Middle frontal gyrus (tissue), 1 donor: ENCODE results near the gene SYNC.
A peak's percentile ranks its signal among the peaks of the same experiment; 100 is the strongest.
"Not testable (repeated sequence)": the region's sequence is repeated elsewhere in the genome, so short reads cannot be mapped to it uniquely, and the experiment has no call there.

ENCODE experiments used
- DNase-seq: peaks from one replicate; pipeline ENCODE4 v3.0.0-alpha.2; 2015; ENCODE audit warnings: low spot score; ENCODE audit errors: extremely low spot score

SYNC gene

GRCh38 chr1:32695098-32695904 lies 7.3 kb downstream of the SYNC start:
- no peak for DNase-seq

GRCh38 chr1:32693455-32694174 lies 9.0 kb downstream of the SYNC start:
- DNase-seq = no peak

GRCh38 chr1:32686387-32686786 lies 16.2 kb downstream of the SYNC start:
- DNase-seq = no peak

DNA sequence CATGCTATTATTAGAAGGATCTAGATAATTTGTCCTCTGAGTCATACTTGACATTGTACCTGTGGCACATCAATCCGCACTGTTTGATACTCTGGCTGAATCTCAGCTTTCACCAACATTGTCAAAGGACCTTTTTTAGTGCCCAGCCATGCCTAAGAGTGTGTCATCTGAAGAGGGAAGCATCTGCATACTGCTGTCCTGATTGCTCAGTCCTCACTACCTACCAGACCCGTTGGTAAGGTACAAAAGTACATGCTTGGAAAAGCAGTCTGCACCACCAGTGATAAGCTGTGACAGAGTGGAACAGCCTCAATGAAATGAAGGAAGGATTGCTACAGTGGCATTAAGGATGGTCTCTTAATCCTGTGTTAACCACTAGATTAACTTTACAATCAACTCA lies 17.1 kb downstream of the SYNC start:
- DNase-seq = no peak

GRCh38 chr1:32684167-32684811 lies 18.3 kb downstream of the SYNC start:
- DNase-seq = no peak

DNA sequence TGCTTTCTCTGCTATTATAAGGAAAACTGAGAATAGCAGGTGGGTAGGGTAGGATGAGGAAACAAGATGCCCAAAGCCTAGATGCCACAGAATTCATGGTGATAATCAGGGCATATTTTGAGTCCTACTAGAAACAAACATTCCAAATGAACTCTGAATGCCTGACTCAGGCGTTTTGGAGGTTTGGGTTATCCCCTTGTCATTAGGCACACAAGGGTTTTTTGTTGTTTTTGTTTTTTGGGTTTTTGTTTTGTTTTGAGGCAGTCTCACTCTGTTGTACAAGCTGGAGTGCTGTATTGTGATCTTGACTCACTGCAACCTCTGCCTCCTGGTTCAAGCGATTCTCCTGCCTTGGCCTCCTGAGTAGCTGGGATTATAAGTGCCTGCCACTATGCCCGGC lies 19.2 kb downstream of the SYNC start:
- no peak for DNase-seq

DNA sequence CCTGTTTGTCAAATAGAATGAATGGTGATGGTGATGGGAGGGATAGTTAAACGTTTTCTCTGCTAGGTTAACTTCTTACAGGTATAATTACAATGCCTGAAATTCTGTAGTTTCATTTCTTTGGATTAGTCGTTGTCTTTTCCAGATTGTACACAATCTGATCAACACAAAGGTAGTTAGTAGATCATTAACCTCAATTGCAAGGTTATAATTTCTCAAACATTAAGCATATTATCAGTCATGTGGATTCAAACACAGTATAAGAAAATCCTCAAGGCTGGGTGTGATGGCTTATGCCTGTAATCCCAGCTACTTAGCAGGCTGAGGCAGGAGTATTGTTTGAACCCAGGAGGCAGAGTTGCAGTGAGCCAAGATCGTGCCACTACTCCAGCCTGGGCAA lies 20.6 kb downstream of the SYNC start:
- no peak for DNase-seq

DNA sequence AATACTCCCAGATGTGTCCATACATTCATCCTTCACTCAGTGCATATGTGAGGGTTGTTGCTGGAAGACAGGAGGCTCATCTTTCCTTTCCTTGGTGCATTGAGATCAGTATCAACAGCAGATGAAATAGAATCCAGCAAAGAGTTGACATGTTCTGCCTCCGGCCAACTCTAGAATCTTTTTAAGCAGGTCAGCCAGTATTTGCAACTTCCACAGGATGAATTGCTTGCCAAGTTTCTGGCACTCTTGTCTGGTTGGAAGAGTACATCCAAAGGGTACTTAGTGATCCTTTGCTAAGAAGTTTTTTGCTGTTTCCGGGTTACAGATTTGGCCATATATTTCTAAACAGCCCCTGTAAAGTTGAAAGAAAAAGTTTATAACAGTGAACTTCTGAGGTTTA lies 21.1 kb downstream of the SYNC start:
- DNase-seq = no peak

GRCh38 chr1:32680642-32681041 lies 21.9 kb downstream of the SYNC start:
- DNase-seq = no peak

GRCh38 chr1:32679993-32680392 lies 22.6 kb downstream of the SYNC start:
- not testable (repeated sequence) for DNase-seq

DNA sequence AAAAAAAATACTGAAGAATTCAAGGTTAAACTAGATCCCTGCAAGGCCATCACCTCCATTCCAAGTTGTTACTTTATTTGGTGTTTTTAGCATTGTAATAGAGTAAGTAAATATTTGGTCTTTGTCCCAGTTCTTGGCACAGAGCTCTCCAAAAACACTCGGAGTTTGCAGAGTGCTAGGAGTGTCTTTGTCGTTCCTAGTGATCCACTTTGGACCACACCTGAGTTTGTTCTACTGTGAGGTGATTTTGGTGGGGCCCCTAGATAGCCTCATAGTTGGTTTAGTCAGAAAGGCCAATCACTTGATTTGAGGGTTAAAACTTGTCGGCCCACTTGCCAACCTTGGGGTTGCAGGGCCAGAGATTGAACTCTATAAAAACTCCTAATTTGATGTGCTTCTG lies 25.6 kb downstream of the SYNC start:
- no peak for DNase-seq

DNA sequence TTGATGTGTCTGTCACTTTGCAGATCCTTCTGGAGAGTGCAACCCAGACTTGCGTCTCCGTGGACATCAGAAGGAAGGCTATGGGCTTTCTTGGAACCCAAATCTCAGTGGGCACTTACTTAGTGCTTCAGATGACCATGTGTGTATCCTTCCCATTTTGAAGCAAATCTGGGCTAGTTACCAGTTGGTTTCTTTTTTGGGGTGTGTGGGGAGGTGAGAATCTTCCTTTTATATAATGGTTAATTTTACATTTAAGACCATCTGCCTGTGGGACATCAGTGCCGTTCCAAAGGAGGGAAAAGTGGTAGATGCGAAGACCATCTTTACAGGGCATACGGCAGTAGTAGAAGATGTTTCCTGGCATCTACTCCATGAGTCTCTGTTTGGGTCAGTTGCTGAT lies 33.9 kb downstream of the SYNC start:
- DNase-seq = peak; percentile 44

DNA sequence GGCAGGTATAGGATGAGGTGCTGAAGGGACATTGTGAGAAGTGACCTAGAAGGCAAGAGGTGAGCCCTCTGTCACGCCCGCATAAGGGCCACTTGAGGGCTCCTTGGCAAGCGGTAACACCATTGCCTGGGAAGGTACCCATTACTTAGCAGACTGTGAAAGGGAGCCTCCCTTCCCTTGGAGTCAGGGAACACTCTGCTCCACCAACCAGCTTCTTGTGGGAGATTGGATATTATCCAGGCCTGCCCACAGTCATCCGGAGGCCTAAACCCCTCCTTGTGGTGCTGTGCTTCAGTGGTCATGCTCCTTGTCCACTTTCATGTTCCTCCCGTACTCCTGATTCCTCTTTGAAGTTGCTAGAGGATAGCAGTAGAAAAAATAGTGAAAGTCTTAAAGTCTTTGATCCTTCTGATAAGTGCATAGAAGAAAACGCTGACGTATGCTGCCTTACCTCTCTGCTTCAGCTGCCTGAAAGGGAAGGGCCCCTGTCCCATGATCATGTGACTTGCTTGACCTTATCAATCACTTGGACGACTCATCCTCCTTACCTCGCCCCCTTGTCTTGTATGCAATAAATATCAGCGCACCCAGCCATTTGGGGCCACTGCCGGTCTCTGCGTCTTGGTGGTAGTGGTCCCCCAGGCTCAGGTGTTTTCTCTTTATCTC lies 35.5 kb downstream of the SYNC start:
- no peak for DNase-seq

- no peak for DNase-seq
Observed at GRCh38 chr1:32665915-32666314, 36.7 kb downstream of the SYNC start.

GRCh38 chr1:32659581-32659980 lies 43.0 kb downstream of the SYNC start:
- DNase-seq = no peak

- DNase-seq = no peak
Observed at GRCh38 chr1:32652244-32652962, 50.2 kb downstream of the SYNC start.

- no peak for DNase-seq
Observed at GRCh38 chr1:32651461-32652073, 51.0 kb downstream of the SYNC start.

GRCh38 chr1:32650752-32651460 lies 51.7 kb downstream of the SYNC start, which contains the start of gene RBBP4:
RBBP4 (plus strand) TSS chr1:32651208; CDS start chr1:32651307, 99 bp downstream.
- peak; percentile 96 for DNase-seq

GRCh38 chr1:32650248-32650751 lies 52.3 kb downstream of the SYNC start, which contains the start of gene ZBTB8OS:
ZBTB8OS (minus strand) TSS chr1:32650550; CDS start chr1:32650529, 21 bp downstream.
- peak; percentile 86 for DNase-seq
